Measurements from ENCODE around the gene MOCS3. TPM values are rescaled to one million over a fixed set of nuclear protein-coding genes. Genes with fewer than 3 reads are reported as not detected.

The MOCS3 gene
- total and polyA plus RNA-seq, 2 of the 13 experiments (the other 11 are each of a cell fraction or from before 2014, with no cell fraction given) = 3.7 to 8.4 TPM

DNA sequence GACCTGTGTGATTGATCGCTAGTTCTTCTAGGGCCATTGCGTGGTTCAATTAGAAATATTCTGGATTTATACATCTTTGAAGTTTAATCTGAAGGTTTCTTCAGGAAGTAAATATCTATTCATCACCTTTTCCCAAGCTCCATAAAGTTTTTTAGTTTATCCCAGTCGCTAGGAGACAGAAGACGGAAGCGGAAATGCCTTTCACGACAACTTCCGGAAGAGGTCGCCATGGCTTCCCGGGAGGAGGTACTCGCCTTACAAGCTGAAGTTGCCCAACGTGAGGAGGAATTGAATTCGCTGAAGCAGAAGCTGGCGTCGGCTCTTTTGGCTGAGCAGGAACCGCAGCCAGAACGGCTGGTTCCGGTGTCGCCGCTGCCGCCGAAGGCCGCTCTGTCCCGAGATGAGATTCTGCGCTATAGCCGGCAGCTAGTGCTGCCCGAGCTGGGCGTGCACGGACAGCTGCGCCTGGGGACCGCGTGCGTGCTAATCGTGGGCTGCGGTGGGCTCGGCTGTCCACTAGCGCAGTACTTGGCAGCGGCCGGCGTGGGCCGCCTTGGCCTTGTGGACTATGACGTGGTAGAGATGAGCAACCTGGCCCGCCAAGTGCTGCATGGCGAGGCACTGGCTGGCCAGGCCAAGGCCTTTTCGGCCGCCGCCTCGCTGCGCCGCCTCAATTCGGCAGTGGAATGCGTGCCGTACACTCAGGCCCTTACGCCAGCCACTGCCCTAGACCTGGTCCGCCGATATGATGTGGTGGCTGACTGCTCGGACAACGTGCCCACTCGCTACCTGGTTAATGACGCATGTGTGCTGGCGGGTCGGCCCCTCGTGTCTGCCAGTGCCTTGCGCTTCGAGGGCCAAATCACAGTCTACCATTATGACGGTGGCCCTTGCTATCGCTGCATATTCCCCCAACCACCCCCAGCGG lies at the start of gene MOCS3 (continued):
- TF ChIP-seq, protein P1, sequence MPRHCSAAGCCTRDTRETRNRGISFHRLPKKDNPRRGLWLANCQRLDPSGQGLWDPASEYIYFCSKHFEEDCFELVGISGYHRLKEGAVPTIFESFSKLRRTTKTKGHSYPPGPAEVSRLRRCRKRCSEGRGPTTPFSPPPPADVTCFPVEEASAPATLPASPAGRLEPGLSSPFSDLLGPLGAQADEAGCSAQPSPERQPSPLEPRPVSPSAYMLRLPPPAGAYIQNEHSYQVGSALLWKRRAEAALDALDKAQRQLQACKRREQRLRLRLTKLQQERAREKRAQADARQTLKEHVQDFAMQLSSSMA (CRISPR knock-in tag; IDR thresholded peaks at IDR 0.05) = no peak; the same call in 1 of the 2 replicates
- TF ChIP-seq SIN3B (IDR thresholded peaks at IDR 0.05; ENCODE audit: low read length) (peak; percentile 90), ZSCAN12 (CRISPR knock-in tag; IDR thresholded peaks at IDR 0.05) (peak; percentile 90; the same call in 1 of the 2 replicates), GFI1 (CRISPR knock-in tag; IDR thresholded peaks at IDR 0.05; ENCODE audit: borderline replicate concordance) (peak; percentile 46; the same call in 1 of the 2 replicates), ZMYM3 (CRISPR knock-in tag; IDR thresholded peaks at IDR 0.05) (no peak), RARA (CRISPR knock-in tag; IDR thresholded peaks at IDR 0.05) (peak; percentile 38; the same call in 1 of the 2 replicates)
- TF ChIP-seq, protein P2, sequence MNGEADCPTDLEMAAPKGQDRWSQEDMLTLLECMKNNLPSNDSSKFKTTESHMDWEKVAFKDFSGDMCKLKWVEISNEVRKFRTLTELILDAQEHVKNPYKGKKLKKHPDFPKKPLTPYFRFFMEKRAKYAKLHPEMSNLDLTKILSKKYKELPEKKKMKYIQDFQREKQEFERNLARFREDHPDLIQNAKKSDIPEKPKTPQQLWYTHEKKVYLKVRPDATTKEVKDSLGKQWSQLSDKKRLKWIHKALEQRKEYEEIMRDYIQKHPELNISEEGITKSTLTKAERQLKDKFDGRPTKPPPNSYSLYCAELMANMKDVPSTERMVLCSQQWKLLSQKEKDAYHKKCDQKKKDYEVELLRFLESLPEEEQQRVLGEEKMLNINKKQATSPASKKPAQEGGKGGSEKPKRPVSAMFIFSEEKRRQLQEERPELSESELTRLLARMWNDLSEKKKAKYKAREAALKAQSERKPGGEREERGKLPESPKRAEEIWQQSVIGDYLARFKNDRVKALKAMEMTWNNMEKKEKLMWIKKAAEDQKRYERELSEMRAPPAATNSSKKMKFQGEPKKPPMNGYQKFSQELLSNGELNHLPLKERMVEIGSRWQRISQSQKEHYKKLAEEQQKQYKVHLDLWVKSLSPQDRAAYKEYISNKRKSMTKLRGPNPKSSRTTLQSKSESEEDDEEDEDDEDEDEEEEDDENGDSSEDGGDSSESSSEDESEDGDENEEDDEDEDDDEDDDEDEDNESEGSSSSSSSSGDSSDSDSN (CRISPR knock-in tag; IDR thresholded peaks at IDR 0.05) = peak; percentile 48
- TF ChIP-seq, protein P3, sequence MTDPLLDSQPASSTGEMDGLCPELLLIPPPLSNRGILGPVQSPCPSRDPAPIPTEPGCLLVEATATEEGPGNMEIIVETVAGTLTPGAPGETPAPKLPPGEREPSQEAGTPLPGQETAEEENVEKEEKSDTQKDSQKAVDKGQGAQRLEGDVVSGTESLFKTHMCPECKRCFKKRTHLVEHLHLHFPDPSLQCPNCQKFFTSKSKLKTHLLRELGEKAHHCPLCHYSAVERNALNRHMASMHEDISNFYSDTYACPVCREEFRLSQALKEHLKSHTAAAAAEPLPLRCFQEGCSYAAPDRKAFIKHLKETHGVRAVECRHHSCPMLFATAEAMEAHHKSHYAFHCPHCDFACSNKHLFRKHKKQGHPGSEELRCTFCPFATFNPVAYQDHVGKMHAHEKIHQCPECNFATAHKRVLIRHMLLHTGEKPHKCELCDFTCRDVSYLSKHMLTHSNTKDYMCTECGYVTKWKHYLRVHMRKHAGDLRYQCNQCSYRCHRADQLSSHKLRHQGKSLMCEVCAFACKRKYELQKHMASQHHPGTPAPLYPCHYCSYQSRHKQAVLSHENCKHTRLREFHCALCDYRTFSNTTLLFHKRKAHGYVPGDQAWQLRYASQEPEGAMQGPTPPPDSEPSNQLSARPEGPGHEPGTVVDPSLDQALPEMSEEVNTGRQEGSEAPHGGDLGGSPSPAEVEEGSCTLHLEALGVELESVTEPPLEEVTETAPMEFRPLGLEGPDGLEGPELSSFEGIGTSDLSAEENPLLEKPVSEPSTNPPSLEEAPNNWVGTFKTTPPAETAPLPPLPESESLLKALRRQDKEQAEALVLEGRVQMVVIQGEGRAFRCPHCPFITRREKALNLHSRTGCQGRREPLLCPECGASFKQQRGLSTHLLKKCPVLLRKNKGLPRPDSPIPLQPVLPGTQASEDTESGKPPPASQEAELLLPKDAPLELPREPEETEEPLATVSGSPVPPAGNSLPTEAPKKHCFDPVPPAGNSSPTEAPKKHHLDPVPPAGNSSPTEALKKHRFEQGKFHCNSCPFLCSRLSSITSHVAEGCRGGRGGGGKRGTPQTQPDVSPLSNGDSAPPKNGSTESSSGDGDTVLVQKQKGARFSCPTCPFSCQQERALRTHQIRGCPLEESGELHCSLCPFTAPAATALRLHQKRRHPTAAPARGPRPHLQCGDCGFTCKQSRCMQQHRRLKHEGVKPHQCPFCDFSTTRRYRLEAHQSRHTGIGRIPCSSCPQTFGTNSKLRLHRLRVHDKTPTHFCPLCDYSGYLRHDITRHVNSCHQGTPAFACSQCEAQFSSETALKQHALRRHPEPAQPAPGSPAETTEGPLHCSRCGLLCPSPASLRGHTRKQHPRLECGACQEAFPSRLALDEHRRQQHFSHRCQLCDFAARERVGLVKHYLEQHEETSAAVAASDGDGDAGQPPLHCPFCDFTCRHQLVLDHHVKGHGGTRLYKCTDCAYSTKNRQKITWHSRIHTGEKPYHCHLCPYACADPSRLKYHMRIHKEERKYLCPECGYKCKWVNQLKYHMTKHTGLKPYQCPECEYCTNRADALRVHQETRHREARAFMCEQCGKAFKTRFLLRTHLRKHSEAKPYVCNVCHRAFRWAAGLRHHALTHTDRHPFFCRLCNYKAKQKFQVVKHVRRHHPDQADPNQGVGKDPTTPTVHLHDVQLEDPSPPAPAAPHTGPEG (CRISPR knock-in tag; IDR thresholded peaks at IDR 0.05) = no peak
- TF ChIP-seq, protein P4, sequence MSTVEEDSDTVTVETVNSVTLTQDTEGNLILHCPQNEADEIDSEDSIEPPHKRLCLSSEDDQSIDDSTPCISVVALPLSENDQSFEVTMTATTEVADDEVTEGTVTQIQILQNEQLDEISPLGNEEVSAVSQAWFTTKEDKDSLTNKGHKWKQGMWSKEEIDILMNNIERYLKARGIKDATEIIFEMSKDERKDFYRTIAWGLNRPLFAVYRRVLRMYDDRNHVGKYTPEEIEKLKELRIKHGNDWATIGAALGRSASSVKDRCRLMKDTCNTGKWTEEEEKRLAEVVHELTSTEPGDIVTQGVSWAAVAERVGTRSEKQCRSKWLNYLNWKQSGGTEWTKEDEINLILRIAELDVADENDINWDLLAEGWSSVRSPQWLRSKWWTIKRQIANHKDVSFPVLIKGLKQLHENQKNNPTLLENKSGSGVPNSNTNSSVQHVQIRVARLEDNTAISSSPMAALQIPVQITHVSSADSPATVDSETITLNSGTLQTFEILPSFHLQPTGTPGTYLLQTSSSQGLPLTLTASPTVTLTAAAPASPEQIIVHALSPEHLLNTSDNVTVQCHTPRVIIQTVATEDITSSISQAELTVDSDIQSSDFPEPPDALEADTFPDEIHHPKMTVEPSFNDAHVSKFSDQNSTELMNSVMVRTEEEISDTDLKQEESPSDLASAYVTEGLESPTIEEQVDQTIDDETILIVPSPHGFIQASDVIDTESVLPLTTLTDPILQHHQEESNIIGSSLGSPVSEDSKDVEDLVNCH (CRISPR knock-in tag; IDR thresholded peaks at IDR 0.05) = no peak
- TF ChIP-seq, protein P5, sequence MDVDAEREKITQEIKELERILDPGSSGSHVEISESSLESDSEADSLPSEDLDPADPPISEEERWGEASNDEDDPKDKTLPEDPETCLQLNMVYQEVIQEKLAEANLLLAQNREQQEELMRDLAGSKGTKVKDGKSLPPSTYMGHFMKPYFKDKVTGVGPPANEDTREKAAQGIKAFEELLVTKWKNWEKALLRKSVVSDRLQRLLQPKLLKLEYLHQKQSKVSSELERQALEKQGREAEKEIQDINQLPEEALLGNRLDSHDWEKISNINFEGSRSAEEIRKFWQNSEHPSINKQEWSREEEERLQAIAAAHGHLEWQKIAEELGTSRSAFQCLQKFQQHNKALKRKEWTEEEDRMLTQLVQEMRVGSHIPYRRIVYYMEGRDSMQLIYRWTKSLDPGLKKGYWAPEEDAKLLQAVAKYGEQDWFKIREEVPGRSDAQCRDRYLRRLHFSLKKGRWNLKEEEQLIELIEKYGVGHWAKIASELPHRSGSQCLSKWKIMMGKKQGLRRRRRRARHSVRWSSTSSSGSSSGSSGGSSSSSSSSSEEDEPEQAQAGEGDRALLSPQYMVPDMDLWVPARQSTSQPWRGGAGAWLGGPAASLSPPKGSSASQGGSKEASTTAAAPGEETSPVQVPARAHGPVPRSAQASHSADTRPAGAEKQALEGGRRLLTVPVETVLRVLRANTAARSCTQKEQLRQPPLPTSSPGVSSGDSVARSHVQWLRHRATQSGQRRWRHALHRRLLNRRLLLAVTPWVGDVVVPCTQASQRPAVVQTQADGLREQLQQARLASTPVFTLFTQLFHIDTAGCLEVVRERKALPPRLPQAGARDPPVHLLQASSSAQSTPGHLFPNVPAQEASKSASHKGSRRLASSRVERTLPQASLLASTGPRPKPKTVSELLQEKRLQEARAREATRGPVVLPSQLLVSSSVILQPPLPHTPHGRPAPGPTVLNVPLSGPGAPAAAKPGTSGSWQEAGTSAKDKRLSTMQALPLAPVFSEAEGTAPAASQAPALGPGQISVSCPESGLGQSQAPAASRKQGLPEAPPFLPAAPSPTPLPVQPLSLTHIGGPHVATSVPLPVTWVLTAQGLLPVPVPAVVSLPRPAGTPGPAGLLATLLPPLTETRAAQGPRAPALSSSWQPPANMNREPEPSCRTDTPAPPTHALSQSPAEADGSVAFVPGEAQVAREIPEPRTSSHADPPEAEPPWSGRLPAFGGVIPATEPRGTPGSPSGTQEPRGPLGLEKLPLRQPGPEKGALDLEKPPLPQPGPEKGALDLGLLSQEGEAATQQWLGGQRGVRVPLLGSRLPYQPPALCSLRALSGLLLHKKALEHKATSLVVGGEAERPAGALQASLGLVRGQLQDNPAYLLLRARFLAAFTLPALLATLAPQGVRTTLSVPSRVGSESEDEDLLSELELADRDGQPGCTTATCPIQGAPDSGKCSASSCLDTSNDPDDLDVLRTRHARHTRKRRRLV (CRISPR knock-in tag; IDR thresholded peaks at IDR 0.05) = peak; percentile 81; the same call in 1 of the 2 replicates

All from HepG2 (cell line).